Psoas muscle (tissue), 8 donors: ENCODE data around the gene CHAD. TPM values are rescaled to one million over a fixed set of nuclear protein-coding genes. Genes with fewer than 3 reads are reported as not detected.
A peak's percentile ranks its signal among the peaks of the same experiment; 100 is the strongest.
"Not testable (repeated sequence)": the region's sequence is repeated elsewhere in the genome, so short reads cannot be mapped to it uniquely, and the experiment has no call there.

Source experiments
- ATAC-seq, 4 donors: fragments of 200-7000 bp; cut with Tn5 transposase; one replicate each; pipeline ENCODE4 v1.9.1; 2020; ENCODE audit warnings: moderate library complexity in 3 of 4, mild to moderate bottlenecking in 2 of 4
- DNase-seq, 2 donors: peaks; one replicate each; pipeline ENCODE4 v3.0.0-alpha.2; 2020
- H3K27ac ChIP-seq: fragments of 200-600 bp; one replicate; pipeline ENCODE4 v1.8.0; 2022
- H3K27me3 ChIP-seq, 3 donors: fragments of 200-600 bp in 1 of 3; one replicate each; pipeline versions ENCODE4 v1.6.1 to v1.8.0; 2013 to 2022; ENCODE audit warnings: low read length in 2 of 3, mild to moderate bottlenecking in 2 of 3, moderate library complexity in 1 of 3; ENCODE audit not compliant: insufficient read depth in 3 of 3
- H3K36me3 ChIP-seq, 2 donors: fragments of 200-600 bp in 1 of 2; one replicate each; pipeline versions ENCODE4 v1.6.1 to v1.8.0; 2013 to 2022; ENCODE audit warnings: low read depth in 1 of 2, mild to moderate bottlenecking in 1 of 2, moderate library complexity in 1 of 2; ENCODE audit not compliant: insufficient read depth in 1 of 2
- H3K4me1 ChIP-seq: fragments of 200-600 bp; one replicate; pipeline ENCODE4 v1.8.0; 2022
- H3K4me3 ChIP-seq: fragments of 200-600 bp; one replicate; pipeline ENCODE4 v1.8.0; 2022; ENCODE audit warnings: mild to moderate bottlenecking
- H3K9me3 ChIP-seq: fragments of 200-600 bp; one replicate; pipeline ENCODE4 v1.8.0; 2022
- WGBS, 3 donors: extraction: QIAGEN DNeasy Blood & Tissue Kit; methylation state at CpG; one replicate each; pipeline versions ENCODE4 v1.1.6 to v1.1.7; 2013; 5-methylcytosine and 5-hydroxymethylcytosine counted together
- intact Hi-C, 2 donors: fragments of 100-400 bp; cut with DNase I; formaldehyde crosslinking; loops; one replicate each; pipeline versions ENCODE4 v1.11.0 to v1.14.2; 2022
- polyA plus RNA-seq, 3 donors: library from polyadenylated mRNA; stranded (reverse); fragments of 200-250 nt; gene quantifications; one replicate each; pipeline ENCODE4 v1.2.3, GENCODE V29; 2013
- total RNA-seq, 4 donors: library from RNA; stranded (reverse); fragmentation: NEBNext Ultra II Directional in 2 of 4; extraction: Animal tissue kit (Norgen Biotek cat#: 25700) in 2 of 4; gene quantifications; one replicate each; pipeline versions ENCODE4 v1.2.1 to v1.2.4, GENCODE V29; 2021 to 2023
- TF ChIP-seq, protein P1 (sequence below): fragments of 200-600 bp; IDR thresholded peaks from one replicate; pipeline ENCODE4 v1.8.0; 2022; ENCODE audit warnings: antibody characterized with exemption
- donor health status: healthy with polysubstance abuse.
- donor health status: DM: no; HTN: no; CAD: no; lungs with moderate emphysema.
- donor health status: Bipolar disorder and iron deficiency.
- donor health status: healthy.
- donor health status: DM: yes; HTN: yes; CAD: no.
- donor health status: DM: no; HTN: no; CAD: no.
- donor health status: DM: no; HTN: no; CAD: no.
- donor health status: DM: yes; HTN: yes; CAD: no.

Gene CHAD
- total and polyA plus RNA-seq, 7 donors = 0.09 to 0.76 (median 0.42) TPM; not detected in 2

DNA sequence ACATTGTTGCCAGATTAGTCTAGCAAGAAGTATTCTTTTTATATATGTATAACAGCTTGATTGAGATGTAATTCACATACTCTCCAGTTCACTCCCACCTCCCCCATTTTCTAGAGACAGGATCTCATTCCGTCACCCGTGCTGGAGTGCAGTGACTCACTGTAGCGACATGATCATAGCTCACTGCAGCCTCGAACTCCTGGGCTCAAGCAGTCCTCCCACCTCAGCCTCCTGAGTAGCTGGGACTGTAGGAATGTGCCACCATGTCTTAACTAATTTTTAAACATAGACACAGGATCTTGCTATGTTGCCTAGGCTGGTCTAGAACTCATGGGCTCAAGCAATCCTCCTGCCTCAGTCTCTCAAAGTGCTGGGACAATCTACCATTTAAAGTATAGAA, 6.7 kb upstream of the CHAD start:
- 86 to 88% (median 87%) methylated on average over 4 of the region's 4 CpGs for WGBS, 3 donors
- H3K4me3 ChIP-seq = no peak overlapping the region
- H3K9me3 ChIP-seq = no peaks in the 10 kb centered on the region
- TF ChIP-seq, protein P1, sequence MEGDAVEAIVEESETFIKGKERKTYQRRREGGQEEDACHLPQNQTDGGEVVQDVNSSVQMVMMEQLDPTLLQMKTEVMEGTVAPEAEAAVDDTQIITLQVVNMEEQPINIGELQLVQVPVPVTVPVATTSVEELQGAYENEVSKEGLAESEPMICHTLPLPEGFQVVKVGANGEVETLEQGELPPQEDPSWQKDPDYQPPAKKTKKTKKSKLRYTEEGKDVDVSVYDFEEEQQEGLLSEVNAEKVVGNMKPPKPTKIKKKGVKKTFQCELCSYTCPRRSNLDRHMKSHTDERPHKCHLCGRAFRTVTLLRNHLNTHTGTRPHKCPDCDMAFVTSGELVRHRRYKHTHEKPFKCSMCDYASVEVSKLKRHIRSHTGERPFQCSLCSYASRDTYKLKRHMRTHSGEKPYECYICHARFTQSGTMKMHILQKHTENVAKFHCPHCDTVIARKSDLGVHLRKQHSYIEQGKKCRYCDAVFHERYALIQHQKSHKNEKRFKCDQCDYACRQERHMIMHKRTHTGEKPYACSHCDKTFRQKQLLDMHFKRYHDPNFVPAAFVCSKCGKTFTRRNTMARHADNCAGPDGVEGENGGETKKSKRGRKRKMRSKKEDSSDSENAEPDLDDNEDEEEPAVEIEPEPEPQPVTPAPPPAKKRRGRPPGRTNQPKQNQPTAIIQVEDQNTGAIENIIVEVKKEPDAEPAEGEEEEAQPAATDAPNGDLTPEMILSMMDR = no peak
- peaks cover 34% of the 10 kb centered on the region for H3K4me1 ChIP-seq
- no peak overlapping the region for H3K27ac ChIP-seq
- no peaks in the 10 kb centered on the region for H3K27me3 ChIP-seq
- no peak for DNase-seq
- no peak for ATAC-seq
- peaks cover 0 to 8% of the 10 kb centered on the region in 2 donors for H3K36me3 ChIP-seq
- intact Hi-C loops = no loop called here

DNA sequence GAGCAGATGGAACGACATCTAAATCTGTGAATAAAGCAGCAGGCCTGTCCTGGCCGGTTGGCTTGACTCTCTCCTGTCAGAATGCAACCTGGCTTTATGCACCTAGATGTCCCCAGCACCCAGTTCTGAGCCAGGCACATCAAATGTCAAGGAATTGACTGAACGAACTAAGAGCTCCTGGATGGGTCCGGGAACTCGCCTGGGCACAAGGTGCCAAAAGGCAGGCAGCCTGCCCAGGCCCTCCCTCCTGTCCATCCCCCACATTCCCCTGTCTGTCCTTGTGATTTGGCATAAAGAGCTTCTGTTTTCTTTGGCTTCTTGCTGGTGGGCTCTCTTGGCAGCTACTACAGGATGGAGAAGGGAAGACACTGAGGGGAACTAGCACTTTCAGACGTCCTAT, 5.8 kb upstream of the CHAD start:
- Histone ChIP-seq H3K27ac (no peak overlapping the region), H3K4me3 (no peak overlapping the region), H3K27me3 (no peaks in the 10 kb centered on the region), H3K9me3 (no peaks in the 10 kb centered on the region), H3K36me3 (no peaks in the 10 kb centered on the region), H3K4me1 (peaks cover 32% of the 10 kb centered on the region)
- intact Hi-C loops = loop anchor here in 1 of 2 donors (5.0 kb wide), 1 partner anchor 47 kb away; the partner anchor contains the start of gene ACSF2
- 32 to 62% (median 35%) methylated on average over 6 of the region's 6 CpGs for WGBS, 3 donors
- no peak for ATAC-seq
- TF ChIP-seq, protein P1 = no peak
- DNase-seq = no peak

DNA sequence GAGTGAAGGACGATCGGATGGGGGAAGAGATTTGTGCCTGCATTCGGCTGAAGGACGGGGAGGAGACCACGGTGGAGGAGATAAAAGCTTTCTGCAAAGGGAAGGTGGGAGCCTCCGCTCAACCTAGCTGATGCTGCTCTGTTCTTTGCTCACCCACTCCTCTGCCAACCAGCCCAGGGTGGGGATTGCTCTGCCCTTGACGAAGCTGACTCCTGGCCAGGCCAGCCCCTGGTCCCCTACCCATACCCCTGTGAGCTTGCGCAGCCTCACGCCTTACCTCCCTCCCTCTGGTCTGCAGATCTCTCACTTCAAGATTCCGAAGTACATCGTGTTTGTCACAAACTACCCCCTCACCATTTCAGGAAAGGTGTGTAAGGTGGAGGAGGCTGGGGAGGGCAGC, 5.2 kb upstream of the CHAD start:
- Histone ChIP-seq H3K27ac (no peak overlapping the region), H3K4me1 (peaks cover 34% of the 10 kb centered on the region)

DNA sequence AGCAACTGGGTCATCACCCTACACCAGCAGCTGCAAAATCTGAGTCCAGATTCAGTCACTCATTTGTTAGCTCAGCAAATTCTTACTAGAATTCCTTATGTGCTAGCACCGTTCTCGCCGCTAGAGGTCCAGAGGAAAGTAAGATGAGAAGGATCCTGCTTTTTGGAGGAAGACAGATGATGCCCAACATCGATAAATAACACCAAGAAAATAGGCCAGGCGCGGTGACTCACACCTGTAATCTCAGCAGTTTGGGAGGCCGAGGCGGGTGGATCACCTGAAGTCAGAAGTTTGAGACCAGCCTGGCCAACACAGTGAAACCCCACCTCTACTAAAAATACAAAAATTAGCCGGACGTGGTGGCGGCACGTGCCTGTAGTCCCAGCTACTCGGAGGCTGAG, 4.1 kb upstream of the CHAD start:
- not testable (repeated sequence) for H3K36me3 ChIP-seq, H3K9me3 ChIP-seq, H3K4me3 ChIP-seq, H3K27me3 ChIP-seq
- DNase-seq = peak in 1 of 2 donors; percentile 73
- WGBS, 3 donors = 45 to 69% (median 49%) methylated on average over 13 of the region's 13 CpGs
- peak overlapping the region; percentile 71 for H3K27ac ChIP-seq
- TF ChIP-seq, protein P1 = peak; percentile 52
- intact Hi-C loops = loop anchor here (2.0 to 5.0 kb wide), 2 partner anchors 45 to 110 kb away; partner anchors contain the start of gene ACSF2 (in 1 of the 2)
- peak; percentile 65 to 75 (median 68) for ATAC-seq
- H3K4me1 ChIP-seq = peaks cover 42% of the 10 kb centered on the region

More for the DNA sequence above, 5.2 kb upstream of the CHAD start:
- TF ChIP-seq, protein P1 = no peak
- intact Hi-C loops = loop anchor here (2.0 to 5.0 kb wide), 2 partner anchors 47 to 111 kb away; partner anchors contain the start of gene ACSF2 (in 1 of the 2)
- H3K36me3 ChIP-seq = no peaks in the 10 kb centered on the region
- ATAC-seq = no peak
- WGBS, 3 donors = 91 to 93% (median 92%) methylated on average over 11 of the region's 11 CpGs
- H3K9me3 ChIP-seq = no peaks in the 10 kb centered on the region
- no peak for DNase-seq
- H3K27me3 ChIP-seq = no peaks in the 10 kb centered on the region
- H3K4me3 ChIP-seq = no peak overlapping the region

DNA sequence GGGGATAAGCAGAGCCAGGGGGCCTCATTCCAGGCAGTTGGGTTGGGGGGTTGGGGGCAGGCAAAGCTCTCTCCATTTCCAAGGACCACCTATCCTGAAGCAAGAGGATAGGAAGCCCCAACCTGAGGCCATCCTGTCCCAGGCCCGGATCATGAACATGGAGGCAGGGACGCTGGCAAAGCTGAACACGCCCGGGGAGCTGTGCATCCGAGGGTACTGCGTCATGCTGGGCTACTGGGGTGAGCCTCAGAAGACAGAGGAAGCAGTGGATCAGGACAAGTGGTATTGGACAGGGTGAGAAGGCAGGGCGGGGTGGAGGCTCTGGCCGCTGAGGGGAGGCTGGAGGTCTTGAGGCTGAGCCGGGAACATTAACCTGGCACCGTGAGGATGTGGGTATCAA, 3.6 kb upstream of the CHAD start:
- Histone ChIP-seq H3K27me3 (no peaks in the 10 kb centered on the region), H3K4me1 (peaks cover 42% of the 10 kb centered on the region), H3K27ac (peak overlapping the region; percentile 71), H3K4me3 (no peak overlapping the region), H3K9me3 (no peaks in the 10 kb centered on the region), H3K36me3 (no peaks in the 10 kb centered on the region)
- 76 to 87% (median 80%) methylated on average over 10 of the region's 10 CpGs for WGBS, 3 donors
- ATAC-seq (peak in 3 of 4 donors; percentile 5 to 9 (median 8)), DNase-seq (no peak)
- intact Hi-C loops = loop anchor here (2.0 to 5.0 kb wide), 2 partner anchors 45 to 109 kb away; partner anchors contain the start of gene ACSF2 (in 1 of the 2)
- TF ChIP-seq, protein P1 = no peak
